HepG2 (cell line): ENCODE measurements around the gene CD40. TPM values are rescaled to one million over a fixed set of nuclear protein-coding genes. Genes with fewer than 3 reads are reported as not detected.

ENCODE experiments used
- DRAP1 ChIP-seq: IDR thresholded peaks from 2 replicates; pipeline ENCODE4 v1.6.1; 2016; ENCODE audit warnings: missing genetic modification reagents, missing compliant biosample characterization
- GATAD1 ChIP-seq: IDR thresholded peaks from 2 replicates; pipeline ENCODE4 v1.6.1; 2016; ENCODE audit warnings: missing genetic modification reagents, missing compliant biosample characterization
- MEF2D ChIP-seq: sonication (generic); formaldehyde crosslinking; IDR thresholded peaks from 2 replicates; pipeline ENCODE4 v1.5.1; 2020; ENCODE audit warnings: mild to moderate bottlenecking, missing genetic modification reagents
- REST ChIP-seq, 2 experiments: IDR thresholded peaks; 2 replicates each; pipeline ENCODE4 v1.6.1; 2011 to 2012; ENCODE audit warnings: low read length in 2 of 2, borderline replicate concordance in 1 of 2, low read depth in 1 of 2, mild to moderate bottlenecking in 1 of 2, moderate library complexity in 1 of 2
- SYNCRIP ChIP-seq: fragments of 200-400 bp; formaldehyde crosslinking; IDR thresholded peaks from 2 replicates; pipeline ENCODE4 v1.6.1; 2018; ENCODE audit warnings: mild to moderate bottlenecking, low read depth, low read length; ENCODE audit not compliant: insufficient read depth
- ZFAT ChIP-seq: sonication (generic); formaldehyde crosslinking; conservative IDR thresholded peaks from 2 replicates; pipeline ENCODE4 v1.8.1; 2023; ENCODE audit warnings: missing genetic modification reagents, inconsistent platforms
- ZFP82 ChIP-seq: sonication (generic); formaldehyde crosslinking; IDR thresholded peaks from 2 replicates; pipeline ENCODE4 v1.5.1; 2020; ENCODE audit warnings: mild to moderate bottlenecking, missing genetic modification reagents, borderline replicate concordance
- ZNF160 ChIP-seq: sonication (generic); formaldehyde crosslinking; IDR thresholded peaks from 2 replicates; pipeline ENCODE4 v1.8.0; 2022; ENCODE audit warnings: mild to moderate bottlenecking, inconsistent platforms, missing genetic modification reagents
- ZNF280B ChIP-seq: sonication (generic); formaldehyde crosslinking; IDR thresholded peaks from 2 replicates; pipeline ENCODE4 v1.5.0; 2020; ENCODE audit warnings: missing genetic modification reagents, mild to moderate bottlenecking, borderline replicate concordance
- ZNF513 ChIP-seq: sonication (generic); formaldehyde crosslinking; conservative IDR thresholded peaks from 2 replicates; pipeline ENCODE4 v1.5.0; 2020; ENCODE audit warnings: missing genetic modification reagents
- ZNF562 ChIP-seq: sonication (generic); formaldehyde crosslinking; IDR thresholded peaks from 2 replicates; pipeline ENCODE4 v1.8.0; 2022; ENCODE audit warnings: missing genetic modification reagents, borderline replicate concordance
- ZNF737 ChIP-seq: sonication (generic); formaldehyde crosslinking; IDR thresholded peaks from 2 replicates; pipeline ENCODE4 v1.5.0; 2020; ENCODE audit warnings: missing genetic modification reagents, mild to moderate bottlenecking, borderline replicate concordance
- ZNF749 ChIP-seq: sonication (generic); formaldehyde crosslinking; IDR thresholded peaks from 2 replicates; pipeline ENCODE4 v1.8.0; 2022; ENCODE audit warnings: mild to moderate bottlenecking, missing genetic modification reagents, moderate library complexity, borderline replicate concordance
- ZNF790 ChIP-seq: sonication (generic); formaldehyde crosslinking; IDR thresholded peaks from 2 replicates; pipeline ENCODE4 v1.8.0; 2022; ENCODE audit warnings: missing genetic modification reagents, mild to moderate bottlenecking, borderline replicate concordance
- ZSCAN29 ChIP-seq: sonication (generic); formaldehyde crosslinking; conservative IDR thresholded peaks from 2 replicates; pipeline ENCODE4 v1.4.0; 2020; ENCODE audit warnings: mild to moderate bottlenecking, missing genetic modification reagents
- polyA plus RNA-seq, 8 experiments: library from polyadenylated mRNA; depleted of rRNA in 3 of 8; stranded (reverse) in 7 of 8; unstranded in 1 of 8; fragments of >200 nt; fragmentation: Illumina TruSeq in 4 of 8; extraction: Trizol in 4 of 8; gene quantifications; 2 replicates each; pipeline versions ENCODE4 v1.2.1 to v1.2.3, GENCODE V29; 2011 to 2016; ENCODE audit warnings: low read depth in 4 of 8, missing spikeins in 1 of 8, mixed read lengths in 1 of 8; ENCODE audit not compliant: insufficient read depth in 1 of 8
- total RNA-seq, 5 experiments: library from RNA; depleted of rRNA; stranded (reverse); fragments of >200 nt; fragmentation: Illumina TruSeq; extraction: Trizol; gene quantifications; 2 replicates each; pipeline ENCODE4 v1.2.3, GENCODE V29; 2016; ENCODE audit warnings: low read depth in 1 of 5
- TF ChIP-seq, protein P1 (sequence below): IDR thresholded peaks from 2 replicates; pipeline ENCODE4 v1.6.1; 2016; ENCODE audit warnings: mild to moderate bottlenecking

The CD40 gene
- total and polyA plus RNA-seq, 2 of the 13 experiments (the other 11 are each of a cell fraction or from before 2014, with no cell fraction given), result 4.6 to 13.4 TPM

- TF ChIP-seq REST (IDR thresholded peaks at IDR 0.05; ENCODE audit: borderline replicate concordance in 1 of 2, low read depth in 1 of 2, low read length in 2 of 2) (no peak), GATAD1 (CRISPR knock-in tag) (peak; percentile 52; the same call in 1 of the 2 replicates), MEF2D (CRISPR knock-in tag) (no peak), ZNF280B (peak; percentile 64; the same call in 1 of the 2 replicates), ZNF160 (CRISPR knock-in tag) (no peak), ZNF562 (CRISPR knock-in tag) (no peak), ZFAT (CRISPR knock-in tag) (no peak), ZNF790 (CRISPR knock-in tag) (no peak), DRAP1 (CRISPR knock-in tag) (no peak), ZSCAN29 (CRISPR knock-in tag) (no peak), ZNF737 (peak; percentile 51; the same call in 1 of the 2 replicates), ZNF513 (CRISPR knock-in tag) (no peak), ZFP82 (CRISPR knock-in tag) (no peak), ZNF749 (CRISPR knock-in tag) (no peak), SYNCRIP (no peak)
- TF ChIP-seq, protein P1, sequence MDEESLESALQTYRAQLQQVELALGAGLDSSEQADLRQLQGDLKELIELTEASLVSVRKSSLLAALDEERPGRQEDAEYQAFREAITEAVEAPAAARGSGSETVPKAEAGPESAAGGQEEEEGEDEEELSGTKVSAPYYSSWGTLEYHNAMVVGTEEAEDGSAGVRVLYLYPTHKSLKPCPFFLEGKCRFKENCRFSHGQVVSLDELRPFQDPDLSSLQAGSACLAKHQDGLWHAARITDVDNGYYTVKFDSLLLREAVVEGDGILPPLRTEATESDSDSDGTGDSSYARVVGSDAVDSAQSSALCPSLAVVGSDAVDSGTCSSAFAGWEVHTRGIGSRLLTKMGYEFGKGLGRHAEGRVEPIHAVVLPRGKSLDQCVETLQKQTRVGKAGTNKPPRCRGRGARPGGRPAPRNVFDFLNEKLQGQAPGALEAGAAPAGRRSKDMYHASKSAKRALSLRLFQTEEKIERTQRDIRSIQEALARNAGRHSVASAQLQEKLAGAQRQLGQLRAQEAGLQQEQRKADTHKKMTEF, result no peak
Observed at GRCh38 chr20:46132705-46133120, 14.6 kb downstream of the CD40 start (continued).
